Measurements from ENCODE around the gene SLC44A5. TPM values are rescaled to one million over a fixed set of nuclear protein-coding genes. Genes with fewer than 3 reads are reported as not detected.

SLC44A5 gene
- polyA plus RNA-seq, 3 donors, result 9.9 to 21.7 (median 13.4) TPM

GRCh38 chr1:75539230-75540116, 71.4 kb downstream of the SLC44A5 start:
- DNase-seq (ENCODE audit: extremely low read depth in 1 of 11, low read depth in 9 of 11, low spot score in 4 of 11), result peak in 1 of 11 donors; percentile 17

GRCh38 chr1:75533085-75533484, 77.8 kb downstream of the SLC44A5 start:
- no peak for DNase-seq (ENCODE audit: extremely low read depth in 1 of 11, low read depth in 9 of 11, low spot score in 4 of 11)

- DNase-seq (ENCODE audit: extremely low read depth in 1 of 11, low read depth in 9 of 11, low spot score in 4 of 11), result no peak
These were observed 79.3 kb downstream of the SLC44A5 start for GRCh38 chr1:75531570-75531969.

GRCh38 chr1:75529488-75529887, 81.4 kb downstream of the SLC44A5 start:
- no peak for DNase-seq (ENCODE audit: extremely low read depth in 1 of 11, low read depth in 9 of 11, low spot score in 4 of 11)

- DNase-seq (ENCODE audit: extremely low read depth in 1 of 11, low read depth in 9 of 11, low spot score in 4 of 11), result no peak
These were observed 82.9 kb downstream of the SLC44A5 start for GRCh38 chr1:75528001-75528400.

- DNase-seq (ENCODE audit: extremely low read depth in 1 of 11, low read depth in 9 of 11, low spot score in 4 of 11), result no peak
These were observed 88.5 kb downstream of the SLC44A5 start for GRCh38 chr1:75522389-75522788.

- DNase-seq (ENCODE audit: extremely low read depth in 1 of 11, low read depth in 9 of 11, low spot score in 4 of 11), result no peak
These were observed 89.3 kb downstream of the SLC44A5 start for GRCh38 chr1:75521658-75522057.

GRCh38 chr1:75520862-75521475, 89.9 kb downstream of the SLC44A5 start:
- no peak for DNase-seq (ENCODE audit: extremely low read depth in 1 of 11, low read depth in 9 of 11, low spot score in 4 of 11)

- DNase-seq (ENCODE audit: extremely low read depth in 1 of 11, low read depth in 9 of 11, low spot score in 4 of 11), result no peak
These were observed 91.1 kb downstream of the SLC44A5 start for GRCh38 chr1:75519651-75520427.

- no peak for DNase-seq (ENCODE audit: extremely low read depth in 1 of 11, low read depth in 9 of 11, low spot score in 4 of 11)
These were observed 92.2 kb downstream of the SLC44A5 start for GRCh38 chr1:75518686-75519085.

- no peak for DNase-seq (ENCODE audit: extremely low read depth in 1 of 11, low read depth in 9 of 11, low spot score in 4 of 11)
These were observed 96.6 kb downstream of the SLC44A5 start for GRCh38 chr1:75514270-75514669.

- DNase-seq (ENCODE audit: extremely low read depth in 1 of 11, low read depth in 9 of 11, low spot score in 4 of 11), result no peak
These were observed 103.9 kb downstream of the SLC44A5 start for GRCh38 chr1:75506976-75507375.

- no peak for DNase-seq (ENCODE audit: extremely low read depth in 1 of 11, low read depth in 9 of 11, low spot score in 4 of 11)
These were observed 107.5 kb downstream of the SLC44A5 start for GRCh38 chr1:75503221-75503974.

- DNase-seq (ENCODE audit: extremely low read depth in 1 of 11, low read depth in 9 of 11, low spot score in 4 of 11), result no peak
These were observed 108.1 kb downstream of the SLC44A5 start for GRCh38 chr1:75502776-75503175.

- no peak for DNase-seq (ENCODE audit: extremely low read depth in 1 of 11, low read depth in 9 of 11, low spot score in 4 of 11)
These were observed 109.2 kb downstream of the SLC44A5 start for GRCh38 chr1:75501577-75502295.

- DNase-seq (ENCODE audit: extremely low read depth in 1 of 11, low read depth in 9 of 11, low spot score in 4 of 11), result no peak
These were observed 118.9 kb downstream of the SLC44A5 start for GRCh38 chr1:75492011-75492410.

GRCh38 chr1:75487399-75487798, 123.5 kb downstream of the SLC44A5 start:
- DNase-seq (ENCODE audit: extremely low read depth in 1 of 11, low read depth in 9 of 11, low spot score in 4 of 11), result no peak

- no peak for DNase-seq (ENCODE audit: extremely low read depth in 1 of 11, low read depth in 9 of 11, low spot score in 4 of 11)
These were observed 126.1 kb downstream of the SLC44A5 start for GRCh38 chr1:75484789-75485188.

Measured in renal cortex interstitium (tissue), 11 donors.